ENCODE measurements around the gene LYG2.
"Not testable (repeated sequence)": the region's sequence is repeated elsewhere in the genome, so short reads cannot be mapped to it uniquely, and the experiment has no call there.

GRCh38 chr2:99192364-99192763 is 63.1 kb downstream of the LYG2 start:
- TF ChIP-seq, protein P1, sequence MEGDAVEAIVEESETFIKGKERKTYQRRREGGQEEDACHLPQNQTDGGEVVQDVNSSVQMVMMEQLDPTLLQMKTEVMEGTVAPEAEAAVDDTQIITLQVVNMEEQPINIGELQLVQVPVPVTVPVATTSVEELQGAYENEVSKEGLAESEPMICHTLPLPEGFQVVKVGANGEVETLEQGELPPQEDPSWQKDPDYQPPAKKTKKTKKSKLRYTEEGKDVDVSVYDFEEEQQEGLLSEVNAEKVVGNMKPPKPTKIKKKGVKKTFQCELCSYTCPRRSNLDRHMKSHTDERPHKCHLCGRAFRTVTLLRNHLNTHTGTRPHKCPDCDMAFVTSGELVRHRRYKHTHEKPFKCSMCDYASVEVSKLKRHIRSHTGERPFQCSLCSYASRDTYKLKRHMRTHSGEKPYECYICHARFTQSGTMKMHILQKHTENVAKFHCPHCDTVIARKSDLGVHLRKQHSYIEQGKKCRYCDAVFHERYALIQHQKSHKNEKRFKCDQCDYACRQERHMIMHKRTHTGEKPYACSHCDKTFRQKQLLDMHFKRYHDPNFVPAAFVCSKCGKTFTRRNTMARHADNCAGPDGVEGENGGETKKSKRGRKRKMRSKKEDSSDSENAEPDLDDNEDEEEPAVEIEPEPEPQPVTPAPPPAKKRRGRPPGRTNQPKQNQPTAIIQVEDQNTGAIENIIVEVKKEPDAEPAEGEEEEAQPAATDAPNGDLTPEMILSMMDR (IDR thresholded peaks at IDR 0.05): not testable (repeated sequence)
- not testable (repeated sequence) for TF ChIP-seq EP300, POLR2A (IDR thresholded peaks at IDR 0.05)

Data from upper lobe of left lung (tissue), 4 donors.